Activated T-cell treated with anti-CD3 and anti-CD28 coated beads for 48 hours (primary cell): ENCODE results near the gene SLC30A3.

Source experiments
- DNase-seq: peaks from one replicate; pipeline ENCODE4 v3.0.0-alpha.2; 2020; ENCODE audit warnings: low read depth

The SLC30A3 gene

DNA sequence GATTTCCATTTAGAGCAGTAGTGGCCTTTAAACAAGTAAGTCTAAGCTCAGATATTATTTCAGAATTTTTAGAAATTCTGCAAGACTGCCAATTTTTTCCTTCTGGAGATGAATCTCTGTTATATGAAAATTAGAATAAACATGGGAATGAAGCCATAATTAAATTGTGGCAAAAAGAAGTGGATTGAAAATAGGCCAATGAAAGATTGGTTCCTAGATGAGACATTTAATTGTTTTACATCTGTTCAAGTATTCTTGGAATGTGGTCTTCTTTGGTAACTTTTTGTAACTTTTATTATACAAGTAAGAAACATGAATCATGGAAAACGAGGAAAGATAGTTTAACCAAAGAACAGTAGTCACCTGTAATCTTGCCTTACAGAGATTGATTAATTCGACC, 35.3 kb downstream of the SLC30A3 start:
- no peak for DNase-seq

DNA sequence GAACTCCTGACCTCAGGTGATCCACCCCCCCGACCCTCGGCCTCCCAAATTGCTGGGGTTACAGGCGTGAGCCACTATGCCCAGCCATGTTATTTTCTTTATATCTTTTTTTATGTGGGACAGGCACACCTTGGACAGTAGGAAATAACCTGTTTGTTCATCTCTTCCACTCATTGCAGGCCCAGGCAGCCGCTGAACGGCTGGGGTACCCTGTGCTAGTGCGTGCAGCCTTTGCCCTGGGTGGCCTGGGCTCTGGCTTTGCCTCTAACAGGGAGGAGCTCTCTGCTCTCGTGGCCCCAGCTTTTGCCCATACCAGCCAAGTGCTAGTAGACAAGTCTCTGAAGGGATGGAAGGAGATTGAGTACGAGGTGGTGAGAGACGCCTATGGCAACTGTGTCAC, 37.3 kb downstream of the SLC30A3 start:
- no peak for DNase-seq

DNA sequence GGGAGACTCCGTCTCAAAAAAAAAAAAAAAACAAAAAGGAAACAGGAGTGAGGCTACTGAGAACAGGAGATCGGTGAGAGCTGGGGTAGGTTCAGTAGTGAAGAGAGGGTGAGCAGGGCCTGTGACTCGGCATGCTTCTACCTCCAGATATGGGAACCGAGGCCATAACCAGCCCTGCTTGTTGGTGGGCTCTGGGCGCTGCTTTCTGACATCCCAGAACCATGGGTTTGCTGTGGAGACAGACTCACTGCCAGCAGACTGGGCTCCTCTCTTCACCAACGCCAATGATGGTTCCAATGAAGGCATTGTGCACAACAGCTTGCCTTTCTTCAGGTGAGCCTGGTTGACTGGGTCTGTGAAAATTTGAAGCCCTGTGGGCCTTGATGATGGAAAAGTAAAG, 39.4 kb downstream of the SLC30A3 start:
- no peak for DNase-seq

DNA sequence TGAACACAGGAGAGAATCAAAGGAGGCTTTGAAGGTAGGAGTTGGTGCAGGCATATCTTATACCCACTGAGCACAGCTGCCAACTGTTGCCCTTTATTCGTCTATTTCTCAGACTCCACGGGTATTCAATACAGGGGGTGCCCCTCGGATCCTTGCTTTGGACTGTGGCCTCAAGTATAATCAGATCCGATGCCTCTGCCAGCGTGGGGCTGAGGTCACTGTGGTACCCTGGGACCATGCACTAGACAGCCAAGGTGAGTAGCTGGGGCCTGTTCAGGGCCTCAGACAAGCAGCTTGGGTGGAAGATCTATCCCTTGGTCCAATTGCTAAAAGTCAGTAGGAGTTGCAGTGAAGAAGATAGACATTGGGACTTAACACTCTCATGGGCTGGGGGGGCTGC, 40.4 kb downstream of the SLC30A3 start:
- DNase-seq, result no peak

DNA sequence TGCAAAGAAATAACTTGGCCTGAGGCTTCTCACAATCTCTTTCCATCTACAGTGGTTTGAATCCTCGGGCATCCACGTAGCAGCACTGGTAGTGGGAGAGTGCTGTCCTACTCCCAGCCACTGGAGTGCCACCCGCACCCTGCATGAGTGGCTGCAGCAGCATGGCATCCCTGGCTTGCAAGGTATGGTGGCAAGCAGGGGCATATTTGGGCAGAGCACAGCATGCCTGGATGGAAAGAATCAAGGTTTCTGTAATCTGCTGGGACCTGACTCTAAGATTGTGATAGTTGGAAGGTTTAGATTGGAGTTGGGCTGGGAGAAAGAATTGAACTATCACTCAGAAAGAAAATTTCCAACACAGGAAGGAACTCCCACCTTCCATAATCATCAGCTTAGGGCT, 41.7 kb downstream of the SLC30A3 start:
- DNase-seq, result no peak

DNA sequence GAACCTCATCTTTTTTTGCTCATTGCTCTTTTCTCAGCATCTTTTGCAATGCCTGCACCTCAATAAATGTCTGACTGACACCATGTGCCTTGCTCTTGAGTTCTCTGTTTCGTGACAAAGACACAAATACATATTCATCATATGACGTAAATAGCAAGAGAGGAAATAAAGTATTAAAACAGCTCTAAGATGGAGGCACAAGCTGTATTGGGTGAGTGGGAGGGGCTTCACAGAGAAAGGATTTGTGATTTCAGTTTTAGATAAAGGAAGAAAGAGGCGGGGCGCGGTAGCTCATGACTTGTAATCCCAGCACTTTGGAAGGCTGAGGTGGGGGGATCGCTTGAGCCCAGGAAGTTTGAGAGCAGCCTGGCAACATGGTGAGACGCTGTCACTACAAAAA, 42.8 kb downstream of the SLC30A3 start:
- no peak for DNase-seq

DNA sequence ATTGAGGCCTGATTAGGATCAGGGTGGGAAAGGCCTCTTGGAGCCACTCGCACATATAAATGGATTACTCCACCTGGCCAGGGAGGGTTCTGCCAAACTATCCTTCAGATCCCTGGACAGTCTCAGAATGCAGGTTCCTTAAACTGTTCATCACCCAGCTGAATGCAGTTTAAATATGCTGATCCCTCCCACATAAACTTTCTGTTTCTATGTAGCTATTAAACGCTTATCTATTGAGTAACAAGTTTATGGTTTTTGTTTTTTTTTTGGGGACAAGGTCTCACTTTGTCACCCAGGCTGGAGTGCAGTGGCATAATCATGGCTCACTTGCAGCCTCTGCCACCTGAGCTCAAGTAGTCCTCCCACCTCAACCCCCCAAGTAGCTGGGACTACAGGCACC, 43.8 kb downstream of the SLC30A3 start:
- DNase-seq, result no peak

DNA sequence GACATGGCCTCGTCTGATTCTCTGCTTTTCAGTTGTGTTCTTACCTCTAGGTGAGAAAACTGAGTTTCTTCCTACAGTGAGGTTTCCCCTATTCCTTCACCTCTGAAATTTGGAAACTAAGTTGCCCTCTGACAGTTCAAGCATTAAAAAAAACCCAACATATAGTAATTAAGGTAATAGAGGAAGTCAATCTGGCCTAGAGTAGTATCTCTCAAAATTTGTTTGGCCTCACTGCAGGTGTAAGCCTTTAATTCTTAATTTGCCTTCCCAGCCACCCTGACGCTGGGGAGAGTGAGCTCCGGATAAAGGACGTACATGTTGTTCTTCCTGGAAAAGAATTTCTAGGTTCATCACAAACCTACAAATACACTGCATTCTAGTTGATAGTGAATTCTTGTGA, 44.2 kb downstream of the SLC30A3 start:
- no peak for DNase-seq

DNA sequence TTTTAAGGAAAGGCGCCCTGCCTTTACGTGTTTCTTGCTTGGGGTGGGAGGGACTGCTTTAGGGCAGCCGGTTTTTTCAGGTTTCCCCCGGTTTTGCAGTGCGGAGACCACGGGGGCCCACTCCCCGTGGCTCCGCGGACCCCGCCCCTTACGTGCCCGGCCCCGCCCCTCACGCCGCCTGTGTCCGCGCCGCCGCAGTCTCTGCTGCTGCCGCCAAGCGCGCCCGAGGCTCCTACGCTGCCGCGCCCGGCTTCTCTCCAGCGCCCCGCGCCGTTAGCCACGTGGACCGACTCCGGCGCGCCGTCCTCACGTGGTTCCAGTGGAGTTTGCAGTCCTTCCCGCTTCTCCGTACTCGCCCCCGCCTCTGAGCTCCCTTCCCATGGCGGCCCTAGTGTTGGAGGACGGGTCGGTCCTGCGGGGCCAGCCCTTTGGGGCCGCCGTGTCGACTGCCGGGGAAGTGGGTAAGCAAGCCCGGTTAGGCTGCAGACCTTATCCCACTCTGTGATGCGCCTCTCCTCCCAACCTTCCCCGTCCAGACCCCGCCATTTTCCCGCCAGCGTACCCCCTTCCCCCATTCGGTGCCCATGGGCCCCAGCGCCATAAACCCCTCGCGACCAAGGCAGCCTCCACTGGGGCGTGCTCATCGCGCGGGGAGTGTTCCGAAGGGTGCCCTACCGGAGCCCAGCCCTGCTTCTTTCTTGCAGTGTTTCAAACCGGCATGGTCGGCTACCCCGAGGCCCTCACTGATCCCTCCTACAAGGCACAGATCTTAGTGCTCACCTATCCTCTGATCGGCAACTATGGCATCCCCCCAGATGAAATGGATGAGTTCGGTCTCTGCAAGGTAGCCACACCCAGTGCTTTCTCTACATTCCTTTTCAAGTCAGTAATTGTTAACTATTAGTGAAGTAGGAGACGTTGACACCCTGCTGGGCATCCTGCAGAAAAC, 45.4 kb downstream of the SLC30A3 start, which contains the start of gene CAD:
TSS of gene CAD (plus strand) at position 197 of the 949 bp plus-strand sequence. CDS start at position 380, 183 bp downstream.
- DNase-seq, result peak; percentile 92

DNA sequence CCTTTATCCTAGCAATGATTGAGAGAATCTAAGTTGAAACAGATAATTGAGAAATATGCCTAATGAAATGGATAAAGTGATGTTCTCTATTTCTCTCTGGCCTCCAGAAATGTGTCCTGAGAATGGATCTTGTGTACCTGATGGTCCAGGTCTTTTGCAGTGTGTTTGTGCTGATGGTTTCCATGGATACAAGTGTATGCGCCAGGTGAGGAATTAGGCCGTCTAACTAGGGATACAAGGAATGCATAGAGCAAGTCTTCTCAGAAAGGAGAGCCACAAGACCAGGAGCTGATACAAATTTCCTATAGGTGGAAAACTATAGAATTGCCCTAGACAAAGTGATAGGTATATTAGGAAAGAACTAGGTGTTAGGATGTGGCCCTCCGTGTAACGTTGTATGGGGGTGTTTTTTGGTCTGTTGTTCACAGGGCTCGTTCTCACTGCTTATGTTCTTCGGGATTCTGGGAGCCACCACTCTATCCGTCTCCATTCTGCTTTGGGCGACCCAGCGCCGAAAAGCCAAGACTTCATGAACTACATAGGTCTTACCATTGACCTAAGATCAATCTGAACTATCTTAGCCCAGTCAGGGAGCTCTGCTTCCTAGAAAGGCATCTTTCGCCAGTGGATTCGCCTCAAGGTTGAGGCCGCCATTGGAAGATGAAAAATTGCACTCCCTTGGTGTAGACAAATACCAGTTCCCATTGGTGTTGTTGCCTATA, 46.3 kb downstream of the SLC30A3 start:
- DNase-seq, result no peak

DNA sequence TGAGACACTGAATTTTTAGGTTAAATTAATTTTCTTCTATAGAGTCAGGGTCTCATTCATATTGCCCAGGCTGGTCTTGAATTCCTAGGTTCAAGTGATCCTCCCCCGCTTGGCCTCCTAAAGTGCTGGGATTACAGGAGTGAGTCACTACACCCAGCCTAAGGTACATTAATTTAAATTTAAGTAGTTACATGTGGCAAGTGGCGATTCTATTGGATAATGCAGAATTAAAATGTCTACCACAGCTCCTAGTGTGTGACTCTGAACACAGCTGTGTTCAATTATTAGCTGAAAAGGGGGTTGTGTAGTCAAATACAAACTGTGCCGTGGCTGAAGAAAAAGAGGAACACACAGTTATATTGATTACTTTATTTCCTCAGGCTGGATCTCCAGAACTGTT, 47.9 kb downstream of the SLC30A3 start:
- DNase-seq, result no peak

DNA sequence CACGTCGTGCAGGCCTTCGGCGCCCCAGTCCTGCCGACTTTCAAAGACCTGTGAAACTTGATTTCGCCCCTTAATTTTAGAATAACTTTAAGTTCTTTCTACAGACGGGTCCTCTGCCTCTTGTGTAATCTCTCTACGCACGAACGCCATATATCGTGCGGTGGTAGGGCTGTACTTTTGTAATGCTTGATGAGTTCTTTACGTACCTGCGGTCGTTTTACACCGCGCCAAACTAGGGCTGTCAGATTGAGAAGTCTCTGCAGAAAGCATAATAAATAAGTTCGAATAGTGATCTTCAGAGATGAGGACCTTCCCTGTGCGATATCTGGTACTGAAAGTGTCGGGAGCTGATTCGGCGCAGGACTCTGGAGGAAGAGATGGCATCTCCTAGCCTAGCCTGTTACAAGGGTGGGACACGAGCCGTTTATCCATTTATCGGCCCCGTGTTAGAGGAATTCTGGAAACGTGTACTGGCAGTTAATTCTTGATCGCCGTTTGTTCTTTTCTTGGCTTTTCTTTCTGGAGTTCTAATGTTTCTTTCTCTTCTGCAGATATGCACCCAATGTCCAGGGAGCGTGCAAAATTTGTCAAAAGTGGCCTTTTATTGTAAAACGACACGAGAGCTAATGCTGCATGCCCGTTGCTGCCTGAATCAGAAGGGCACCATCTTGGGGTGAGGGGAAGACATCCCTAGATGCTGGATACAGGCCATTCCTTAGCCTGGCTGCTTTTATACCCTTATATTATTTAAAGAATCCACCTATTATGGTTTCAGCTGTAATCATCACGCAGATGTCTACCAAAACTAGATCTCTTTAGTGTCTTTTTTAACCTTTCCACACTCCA, 50.0 kb downstream of the SLC30A3 start:
- DNase-seq, result no peak

DNA sequence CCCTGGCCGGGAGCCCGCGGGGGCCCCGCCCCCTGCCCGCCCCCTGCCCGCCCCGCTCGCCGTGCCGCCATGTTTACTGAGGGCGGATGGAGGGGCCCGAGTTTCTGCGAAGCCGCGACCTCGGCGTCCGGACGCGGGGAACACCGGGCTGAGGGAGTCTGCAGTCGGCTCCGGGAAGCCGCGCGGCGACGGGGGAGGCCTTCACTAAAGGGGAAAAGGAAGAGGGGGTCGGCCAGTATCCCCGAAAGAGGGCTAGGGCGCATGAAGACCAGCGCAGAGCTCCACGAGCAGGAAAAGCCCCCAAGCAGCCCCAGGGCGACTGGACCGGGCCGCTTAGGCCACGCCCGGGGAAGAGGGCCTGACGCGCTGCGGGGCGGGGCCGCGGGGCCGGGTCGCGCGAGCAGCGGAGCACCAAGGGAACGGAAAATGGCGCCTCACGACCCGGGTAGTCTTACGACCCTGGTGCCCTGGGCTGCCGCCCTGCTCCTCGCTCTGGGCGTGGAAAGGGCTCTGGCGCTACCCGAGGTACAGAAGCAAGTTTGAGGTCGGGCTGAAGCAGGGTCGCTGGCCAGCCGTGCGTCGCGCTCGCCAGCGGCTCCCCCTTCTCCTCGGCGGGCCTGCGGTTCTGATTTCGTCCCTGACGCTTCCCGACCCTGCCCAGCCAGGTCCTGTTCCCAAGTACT, 50.8 kb downstream of the SLC30A3 start, which contains the start of the genes ATRAID and SLC5A6:
TSS of gene ATRAID (plus strand) at position 99 of the 683 bp plus-strand sequence. CDS start at position 427, 328 bp downstream.
TSS of gene SLC5A6 (minus strand) at position 326 of the 683 bp plus-strand sequence. CDS start 4,618 bp downstream, outside the sequence.
- DNase-seq, result peak; percentile 88

DNA sequence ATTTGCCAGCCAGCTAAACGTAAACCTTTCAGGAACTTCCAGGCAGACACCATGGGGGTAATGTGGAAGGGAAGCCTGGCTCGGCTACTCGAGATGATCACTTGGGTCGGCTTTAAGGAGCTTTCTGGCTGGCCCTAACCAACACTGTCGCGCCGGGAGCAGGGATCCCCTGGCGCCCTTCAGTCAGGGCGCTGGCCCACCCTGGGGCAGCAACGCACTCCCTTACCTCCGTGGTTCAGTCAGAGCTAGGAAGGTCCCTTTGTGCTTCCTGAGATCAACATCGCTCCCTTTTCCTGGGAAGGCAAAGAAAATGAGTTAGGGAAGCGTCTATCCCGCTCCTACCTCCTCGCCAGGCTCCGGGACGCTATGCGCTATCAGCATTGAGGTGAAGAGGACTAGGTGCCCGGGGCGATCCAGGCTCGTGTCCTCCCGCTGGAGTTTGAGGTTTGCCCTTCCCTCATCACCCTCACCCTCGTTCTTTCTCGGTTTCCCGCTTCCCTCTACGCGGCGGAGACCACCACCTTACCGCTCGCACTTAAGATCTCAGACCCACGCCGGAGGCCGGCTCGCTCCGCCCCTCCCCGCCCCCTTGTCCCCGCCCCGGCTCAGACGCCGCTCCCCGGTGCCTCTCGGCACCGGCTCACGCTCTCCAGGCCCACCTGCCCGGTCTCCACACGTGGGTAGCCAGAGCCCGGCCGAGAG, 51.5 kb downstream of the SLC30A3 start:
- DNase-seq, result no peak

DNA sequence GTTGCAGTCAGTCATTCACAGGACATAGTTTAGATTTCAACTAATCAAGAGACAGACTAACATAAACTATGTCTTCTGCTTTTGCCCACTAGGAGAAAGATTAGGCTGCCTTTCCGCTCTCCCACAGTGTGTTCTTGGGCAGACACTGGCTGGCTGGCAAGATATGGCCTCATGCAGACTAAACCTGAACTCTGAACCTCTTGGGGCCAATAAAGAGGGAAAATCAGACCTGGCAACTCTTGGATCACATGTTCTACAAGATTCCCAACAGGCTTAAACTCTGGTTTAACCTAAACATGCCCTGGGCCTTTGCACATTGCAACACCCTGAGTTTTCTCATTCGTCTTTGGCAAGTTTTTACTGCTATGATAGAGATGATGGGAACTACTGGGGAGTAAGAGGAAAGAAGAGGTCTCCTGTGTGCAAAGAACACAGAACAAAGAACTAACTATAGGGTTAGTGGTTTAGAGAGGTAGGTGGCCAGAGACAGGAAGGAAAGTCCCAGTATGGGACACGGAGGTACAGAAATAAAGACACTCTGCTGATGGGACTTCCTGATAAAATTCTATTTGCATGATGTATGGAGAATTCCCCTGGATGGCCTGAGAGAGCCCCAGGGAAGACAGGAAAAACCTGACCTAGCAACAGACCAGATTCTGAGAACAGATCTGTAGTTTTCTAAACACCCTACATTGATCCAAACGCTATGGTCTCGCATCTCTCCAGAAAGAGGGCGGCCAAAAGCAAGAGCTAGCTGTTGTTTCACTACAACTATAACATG, 53.0 kb downstream of the SLC30A3 start:
- no peak for DNase-seq

DNA sequence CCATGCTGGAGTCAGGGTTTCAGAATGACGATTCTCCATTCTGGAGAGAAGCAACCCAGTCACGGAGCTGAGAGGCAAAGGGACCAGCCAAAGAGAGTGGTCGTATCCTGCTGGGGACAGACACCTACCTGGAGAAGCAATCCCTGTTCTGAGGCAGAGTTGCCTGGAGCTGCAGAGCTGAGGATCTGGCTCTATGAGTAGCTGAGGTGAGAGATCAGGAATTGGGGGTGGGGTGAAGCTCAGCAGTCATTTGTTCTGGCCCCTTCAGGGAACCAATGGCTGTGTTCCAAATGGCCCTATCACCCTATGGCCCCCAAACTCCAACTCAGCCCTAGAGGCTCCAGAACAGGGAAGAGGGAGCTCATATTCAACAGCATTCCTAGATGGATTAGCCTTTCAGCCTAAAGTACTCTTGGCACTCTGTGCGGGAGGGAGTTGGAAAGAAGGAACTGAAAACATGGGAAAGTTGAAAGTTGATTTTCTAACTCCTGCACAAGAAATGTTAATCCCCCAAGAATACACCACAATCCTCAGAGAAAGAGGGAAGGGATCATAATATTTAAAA, 54.3 kb downstream of the SLC30A3 start:
- DNase-seq, result no peak

DNA sequence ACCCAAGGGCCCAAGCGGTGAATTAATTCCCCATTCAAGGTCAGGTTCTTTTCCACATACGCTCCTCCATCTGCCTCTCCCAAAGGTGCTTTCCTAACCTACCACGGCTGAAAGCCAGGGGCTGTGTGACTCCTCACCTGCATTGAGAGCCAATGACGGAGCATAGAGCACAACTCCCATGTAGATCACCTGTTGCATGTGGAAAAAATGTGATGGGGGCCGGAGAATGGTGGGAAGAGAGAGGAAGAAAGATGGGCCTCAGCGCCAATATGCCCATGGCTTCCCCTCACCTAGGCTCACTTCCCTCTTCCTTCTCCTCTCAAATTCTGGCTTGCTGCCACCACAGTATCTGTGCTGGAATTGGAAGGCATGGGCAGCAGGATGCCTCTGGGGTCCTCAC, 56.5 kb downstream of the SLC30A3 start:
- no peak for DNase-seq

DNA sequence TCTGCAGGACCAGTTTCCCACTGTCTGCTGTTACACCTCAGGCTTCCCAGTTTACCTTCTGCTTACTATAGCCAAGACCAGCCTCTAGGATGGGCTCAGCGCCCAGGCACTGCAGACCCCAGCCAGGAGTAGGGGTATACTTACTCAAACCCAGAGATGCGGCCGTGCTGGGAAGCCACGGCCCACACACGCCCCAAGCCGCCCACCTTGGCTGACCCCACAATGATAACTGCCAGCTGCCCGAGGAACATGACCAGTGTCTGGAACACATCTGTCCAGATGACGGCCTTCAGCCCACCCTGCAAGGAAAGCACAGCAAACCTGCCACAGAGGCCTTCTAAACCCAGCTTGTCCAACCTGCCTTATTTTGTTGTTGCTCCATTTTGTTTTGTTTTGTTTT, 57.6 kb downstream of the SLC30A3 start:
- no peak for DNase-seq

DNA sequence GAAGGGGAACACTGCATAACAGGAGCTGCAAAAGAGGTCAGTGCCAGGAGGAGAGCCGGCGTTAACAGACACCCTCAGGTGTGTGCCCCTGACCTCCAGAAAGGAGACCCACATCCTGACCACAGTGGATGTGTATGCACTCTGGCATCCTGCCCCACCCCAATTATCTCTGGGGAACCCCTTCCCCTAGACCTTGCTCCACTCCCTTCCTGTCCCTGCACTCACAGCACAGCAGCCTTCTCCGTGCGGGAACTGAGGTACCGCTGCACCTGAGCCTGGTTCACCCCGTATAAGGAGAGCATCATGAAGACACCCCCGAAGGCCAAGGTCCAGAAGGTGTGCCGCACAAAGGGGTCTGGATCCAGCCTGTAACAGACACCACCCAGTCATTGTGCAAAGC, 58.3 kb downstream of the SLC30A3 start:
- no peak for DNase-seq

DNA sequence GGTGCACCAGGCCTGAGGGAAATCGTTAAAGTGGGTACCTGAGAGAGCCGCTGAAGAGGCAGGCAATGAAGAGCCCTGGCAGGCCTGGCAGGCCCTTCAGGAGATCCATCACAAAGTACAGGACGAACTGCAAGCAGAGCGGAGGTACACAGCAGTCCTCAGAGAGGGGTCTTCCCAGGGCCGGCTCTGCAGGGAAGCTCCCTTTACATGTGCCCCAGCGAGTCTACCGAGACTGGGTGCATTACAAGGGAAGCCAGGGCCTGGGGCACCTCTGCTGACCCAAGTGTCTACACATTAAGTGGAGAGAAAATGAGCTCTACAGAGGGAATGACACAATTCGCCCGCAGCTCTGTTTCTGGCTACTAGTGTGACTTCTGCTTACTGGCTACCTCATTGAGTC, 59.1 kb downstream of the SLC30A3 start:
- DNase-seq, result no peak
